NT2/D1 (cell line): ENCODE results near the gene USP20.

ENCODE experiments used
- DNase-seq: peaks from one replicate; pipeline ENCODE4 v3.0.0-alpha.2; 2011; ENCODE audit warnings: low read depth, low spot score
- H3K27me3 ChIP-seq: 2 replicates; pipeline ENCODE4 v1.6.0; 2011; ENCODE audit warnings: mild to moderate bottlenecking; ENCODE audit not compliant: insufficient read length, insufficient read depth
- H3K36me3 ChIP-seq: 2 replicates; pipeline ENCODE4 v1.6.1; 2011; ENCODE audit warnings: mild to moderate bottlenecking, low read length, mixed read lengths; ENCODE audit not compliant: insufficient read depth, insufficient read length
- H3K4me1 ChIP-seq: 2 replicates; pipeline ENCODE4 v1.5.1; 2011; ENCODE audit not compliant: insufficient read depth, insufficient read length
- H3K4me3 ChIP-seq: 2 replicates; pipeline ENCODE4 v1.5.1; 2011; ENCODE audit warnings: low read depth; ENCODE audit not compliant: insufficient read length
- H3K9ac ChIP-seq: 2 replicates; pipeline ENCODE4 v1.6.0; 2011; ENCODE audit warnings: low read depth; ENCODE audit not compliant: insufficient read length
- H3K9me3 ChIP-seq: 2 replicates; pipeline ENCODE4 v1.5.1; 2011; ENCODE audit warnings: mild to moderate bottlenecking, low read length; ENCODE audit not compliant: insufficient read depth
- SUZ12 ChIP-seq: IDR thresholded peaks from 2 replicates; pipeline ENCODE4 v1.6.1; 2011; ENCODE audit not compliant: insufficient read length, insufficient read depth; ENCODE audit errors: extremely low read depth
- YY1 ChIP-seq: IDR thresholded peaks from 2 replicates; pipeline ENCODE4 v1.6.1; 2011; ENCODE audit not compliant: insufficient read length, insufficient read depth
- ZNF274 ChIP-seq: IDR thresholded peaks from 2 replicates; pipeline ENCODE4 v1.6.1; 2011; ENCODE audit warnings: mild to moderate bottlenecking, low read depth, low read length

USP20 gene

GRCh38 chr9:129871046-129871445, 35.8 kb downstream of the USP20 start:
- no peak for DNase-seq
- no peak for TF ChIP-seq SUZ12
- no peak for TF ChIP-seq ZNF274
- no peak for TF ChIP-seq YY1
- no peaks in the 10 kb centered on the region for H3K27me3 ChIP-seq

GRCh38 chr9:129873563-129874190, 38.4 kb downstream of the USP20 start:
- no peaks in the 10 kb centered on the region for H3K9me3 ChIP-seq
- H3K27me3 ChIP-seq = no peaks in the 10 kb centered on the region
- H3K9ac ChIP-seq = no peak overlapping the region
- H3K4me1 ChIP-seq = no peaks in the 10 kb centered on the region
- TF ChIP-seq ZNF274 (no peak), SUZ12 (no peak), YY1 (no peak)
- DNase-seq = no peak
- H3K36me3 ChIP-seq = peaks cover 29% of the 10 kb centered on the region
- H3K4me3 ChIP-seq = no peak overlapping the region

More at GRCh38 chr9:129871046-129871445, 35.8 kb downstream of the USP20 start:
- Histone ChIP-seq H3K9ac (no peak overlapping the region), H3K9me3 (no peaks in the 10 kb centered on the region), H3K36me3 (peaks cover 43% of the 10 kb centered on the region), H3K4me3 (no peak overlapping the region), H3K4me1 (peaks cover 6% of the 10 kb centered on the region)

GRCh38 chr9:129874261-129875101, 39.2 kb downstream of the USP20 start:
- DNase-seq = no peak
- Histone ChIP-seq H3K27me3 (no peaks in the 10 kb centered on the region), H3K4me3 (no peak overlapping the region), H3K4me1 (no peaks in the 10 kb centered on the region), H3K9ac (peak overlapping the region; percentile 13), H3K36me3 (peaks cover 29% of the 10 kb centered on the region), H3K9me3 (no peaks in the 10 kb centered on the region)
- TF ChIP-seq YY1 (no peak), ZNF274 (no peak), SUZ12 (no peak)

GRCh38 chr9:129875181-129875611, 39.9 kb downstream of the USP20 start:
- TF ChIP-seq SUZ12 (no peak), ZNF274 (no peak), YY1 (no peak)
- H3K4me3 ChIP-seq = no peak overlapping the region
- H3K36me3 ChIP-seq = peaks cover 33% of the 10 kb centered on the region
- H3K9me3 ChIP-seq = no peaks in the 10 kb centered on the region
- H3K9ac ChIP-seq = no peak overlapping the region
- H3K27me3 ChIP-seq = no peaks in the 10 kb centered on the region
- no peak for DNase-seq
- no peaks in the 10 kb centered on the region for H3K4me1 ChIP-seq

GRCh38 chr9:129875687-129876395, 40.6 kb downstream of the USP20 start:
- no peak overlapping the region for H3K4me3 ChIP-seq
- H3K36me3 ChIP-seq = peaks cover 39% of the 10 kb centered on the region
- no peak overlapping the region for H3K9ac ChIP-seq
- no peak for TF ChIP-seq ZNF274
- no peak for TF ChIP-seq YY1
- TF ChIP-seq SUZ12 = no peak
- DNase-seq = no peak
- H3K27me3 ChIP-seq = no peaks in the 10 kb centered on the region
- no peaks in the 10 kb centered on the region for H3K9me3 ChIP-seq
- peaks cover 4% of the 10 kb centered on the region for H3K4me1 ChIP-seq

GRCh38 chr9:129876815-129877214, 41.6 kb downstream of the USP20 start:
- no peak overlapping the region for H3K9ac ChIP-seq
- peaks cover 9% of the 10 kb centered on the region for H3K4me1 ChIP-seq
- peaks cover 46% of the 10 kb centered on the region for H3K36me3 ChIP-seq
- DNase-seq = no peak
- H3K4me3 ChIP-seq = no peak overlapping the region
- no peaks in the 10 kb centered on the region for H3K9me3 ChIP-seq
- H3K27me3 ChIP-seq = no peaks in the 10 kb centered on the region
- TF ChIP-seq YY1 = no peak
- TF ChIP-seq SUZ12 = no peak
- TF ChIP-seq ZNF274 = no peak
